Type B pancreatic cell (in vitro differentiated cells): ENCODE data around the gene DOK6. TPM values are rescaled to one million over a fixed set of nuclear protein-coding genes. Genes with fewer than 3 reads are reported as not detected.

Source experiments
- DNase-seq: peaks from one replicate; pipeline ENCODE4 v3.0.0; 2021; ENCODE audit warnings: mixed read lengths; ENCODE audit not compliant: unreplicated experiment; ENCODE audit errors: extremely low spot score
- H3K27ac Mint-ChIP-seq: 2 replicates; pipeline ENCODE4 v1.8.0; 2021; ENCODE audit warnings: mild to moderate bottlenecking, mixed read lengths
- H3K27me3 Mint-ChIP-seq: 2 replicates; pipeline ENCODE4 v1.8.0; 2021; ENCODE audit warnings: mixed read lengths
- H3K36me3 Mint-ChIP-seq: 2 replicates; pipeline ENCODE4 v1.8.0; 2021; ENCODE audit warnings: mixed read lengths
- H3K4me1 Mint-ChIP-seq: one replicate; pipeline ENCODE4 v1.8.0; 2021; ENCODE audit warnings: mixed read lengths; ENCODE audit not compliant: unreplicated experiment
- H3K4me3 Mint-ChIP-seq: 2 replicates; pipeline ENCODE4 v1.8.0; 2021; ENCODE audit warnings: mild to moderate bottlenecking, mixed read lengths
- H3K9me3 Mint-ChIP-seq: 2 replicates; pipeline ENCODE4 v1.8.0; 2021; ENCODE audit warnings: mixed read lengths
- CTCF ChIP-seq: fragments of 200-600 bp; sonication (generic); conservative IDR thresholded peaks from 2 replicates; pipeline ENCODE4 v1.5.0; 2021; ENCODE audit warnings: antibody characterized with exemption, mild to moderate bottlenecking
- total RNA-seq: library from RNA; stranded (reverse); gene quantifications from 2 replicates; pipeline ENCODE4 v1.2.1, GENCODE V29; 2021; ENCODE audit warnings: low replicate concordance

Gene DOK6
- total RNA-seq, 1 donor from 2014 or later: 7.3 TPM

- Mint-ChIP-seq H3K9me3 (peaks cover 12% of the 10 kb centered on the region), H3K4me1 (peaks cover 4% of the 10 kb centered on the region), H3K4me3 (no peak overlapping the region), H3K36me3 (no peaks in the 10 kb centered on the region), H3K27ac (no peak overlapping the region), H3K27me3 (no peaks in the 10 kb centered on the region)
- no peak for TF ChIP-seq CTCF
- no peak for DNase-seq
These were observed 34.3 kb downstream of the DOK6 start for GRCh38 chr18:69435000-69435399.

GRCh38 chr18:69444221-69444620 is 43.5 kb downstream of the DOK6 start:
- Mint-ChIP-seq H3K4me1 (no peaks in the 10 kb centered on the region), H3K9me3 (peaks cover 13% of the 10 kb centered on the region), H3K27me3 (no peaks in the 10 kb centered on the region), H3K27ac (no peak overlapping the region), H3K36me3 (no peaks in the 10 kb centered on the region), H3K4me3 (no peak overlapping the region)
- DNase-seq: no peak
- TF ChIP-seq CTCF: no peak

GRCh38 chr18:69447886-69448285 is 47.2 kb downstream of the DOK6 start:
- H3K9me3 Mint-ChIP-seq: peaks cover 7% of the 10 kb centered on the region
- no peak overlapping the region for H3K4me3 Mint-ChIP-seq
- H3K36me3 Mint-ChIP-seq: no peaks in the 10 kb centered on the region
- no peak overlapping the region for H3K27ac Mint-ChIP-seq
- no peak for TF ChIP-seq CTCF
- no peaks in the 10 kb centered on the region for H3K27me3 Mint-ChIP-seq
- DNase-seq: no peak
- H3K4me1 Mint-ChIP-seq: no peaks in the 10 kb centered on the region

- Mint-ChIP-seq H3K27ac (no peak overlapping the region), H3K4me3 (no peak overlapping the region), H3K27me3 (no peaks in the 10 kb centered on the region), H3K9me3 (no peaks in the 10 kb centered on the region), H3K36me3 (no peaks in the 10 kb centered on the region), H3K4me1 (no peaks in the 10 kb centered on the region)
- no peak for DNase-seq
- TF ChIP-seq CTCF: no peak
These were observed 54.4 kb downstream of the DOK6 start for GRCh38 chr18:69455125-69455524.

- DNase-seq: no peak
- Mint-ChIP-seq H3K9me3 (no peaks in the 10 kb centered on the region), H3K27me3 (no peaks in the 10 kb centered on the region), H3K36me3 (no peaks in the 10 kb centered on the region), H3K27ac (no peak overlapping the region), H3K4me1 (no peaks in the 10 kb centered on the region), H3K4me3 (no peak overlapping the region)
- peak; percentile 60 for TF ChIP-seq CTCF
These were observed 68.8 kb downstream of the DOK6 start for GRCh38 chr18:69469444-69469919.

- TF ChIP-seq CTCF: no peak
- Mint-ChIP-seq H3K9me3 (no peaks in the 10 kb centered on the region), H3K27me3 (no peaks in the 10 kb centered on the region), H3K4me3 (no peak overlapping the region), H3K36me3 (no peaks in the 10 kb centered on the region), H3K27ac (no peak overlapping the region), H3K4me1 (no peaks in the 10 kb centered on the region)
- DNase-seq: no peak
These were observed 79.8 kb downstream of the DOK6 start for GRCh38 chr18:69480460-69480859.
